Lower leg skin (tissue), 4 donors: ENCODE data around the gene FYB2. TPM values are rescaled to one million over a fixed set of nuclear protein-coding genes. Genes with fewer than 3 reads are reported as not detected.

Experiments
- DNase-seq, 2 donors: peaks; one replicate each; pipeline ENCODE4 v3.0.0-alpha.2; 2019; ENCODE audit warnings: low spot score in 2 of 2
- H3K4me3 ChIP-seq: fragments of 200-600 bp; sonication (generic); 2 replicates; pipeline ENCODE4 v1.5.1; 2017; ENCODE audit warnings: mild to moderate bottlenecking, low read depth; ENCODE audit not compliant: poor library complexity, severe bottlenecking
- CTCF ChIP-seq, 3 donors: fragments of 450-650 bp; IDR thresholded peaks; one replicate each; pipeline ENCODE4 v1.5.1; 2016; ENCODE audit warnings: antibody characterized with exemption in 3 of 3, mild to moderate bottlenecking in 3 of 3, moderate library complexity in 2 of 3
- POLR2A ChIP-seq, 2 donors: fragments of 450-650 bp; IDR thresholded peaks; one replicate each; pipeline ENCODE4 v1.6.1; 2016 to 2017; ENCODE audit warnings: antibody characterized with exemption in 2 of 2, mild to moderate bottlenecking in 1 of 2, moderate library complexity in 1 of 2
- WGBS, 2 donors: methylation state at CpG; one replicate each; pipeline ENCODE4 v1.1.5; 2018; 5-methylcytosine and 5-hydroxymethylcytosine counted together
- intact Hi-C: fragments of 100-400 bp; cut with DNase I; formaldehyde crosslinking; loops from one replicate; pipeline ENCODE4 v1.15.0; 2023; ENCODE audit warnings: low total_unique reads
- total RNA-seq, 4 donors: library from RNA; depleted of rRNA; stranded (reverse); fragments of >200 nt; gene quantifications; one replicate each; pipeline ENCODE4 v1.1.0, GENCODE V29; 2016

FYB2 gene
- total RNA-seq, 4 donors from 2014 or later, result 0.19 TPM; not detected in 3

GRCh38 chr1:56686169-56686568 lies 133.0 kb downstream of the FYB2 start:
- intact Hi-C loops, result no loop called here
- no peak for DNase-seq
- H3K4me3 ChIP-seq, result no peak overlapping the region
- 66 to 72% methylated on average over 2 of the region's 2 CpGs for WGBS, 2 donors
- TF ChIP-seq POLR2A (IDR thresholded peaks at IDR 0.05), result no peak
- no peak for TF ChIP-seq CTCF (IDR thresholded peaks at IDR 0.05)

DNA sequence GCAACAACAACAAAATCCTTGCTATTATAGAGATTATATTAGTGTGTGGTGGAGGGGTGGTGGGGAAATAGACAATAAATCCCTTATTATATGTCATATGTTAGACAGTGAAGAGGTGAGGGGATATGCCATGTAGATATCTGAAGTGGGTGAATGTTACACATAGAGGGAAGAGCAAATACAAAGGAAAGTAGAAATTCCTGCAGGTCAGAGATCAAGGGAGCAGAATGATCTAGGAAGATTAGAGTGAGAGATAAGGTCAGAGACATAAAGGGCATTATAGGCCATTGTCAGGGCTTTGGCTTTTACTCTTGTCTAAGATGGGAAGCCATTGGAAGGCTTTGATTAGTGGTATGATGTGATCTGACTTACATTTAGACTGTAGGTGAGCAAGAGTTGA lies 135.6 kb downstream of the FYB2 start:
- no peak for DNase-seq
- no peak overlapping the region for H3K4me3 ChIP-seq
- intact Hi-C loops, result no loop called here
- no peak for TF ChIP-seq POLR2A (IDR thresholded peaks at IDR 0.05)

DNA sequence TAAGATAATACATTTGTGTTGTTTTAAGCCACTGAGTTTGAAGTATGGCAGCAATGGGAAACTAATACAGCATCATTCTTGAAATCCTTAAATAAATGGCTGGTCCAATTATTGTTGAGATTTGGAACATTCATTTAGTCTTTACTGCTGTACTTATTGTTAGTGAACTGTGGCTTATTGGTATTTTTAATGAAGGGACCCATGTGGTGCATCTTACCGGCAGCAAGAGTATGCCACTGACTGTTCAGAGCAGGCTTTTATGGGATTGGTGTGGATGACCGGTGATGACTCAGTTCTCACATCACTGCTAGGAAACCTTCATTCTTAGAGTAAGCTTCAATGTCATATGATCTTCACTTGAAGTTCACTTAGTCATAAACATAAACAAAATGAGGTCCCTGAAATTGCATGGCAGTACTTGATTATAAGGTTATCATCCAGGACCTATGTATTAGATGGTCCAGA lies 142.6 kb downstream of the FYB2 start:
- intact Hi-C loops, result no loop called here
- no peak for TF ChIP-seq POLR2A (IDR thresholded peaks at IDR 0.05)
- TF ChIP-seq CTCF (IDR thresholded peaks at IDR 0.05), result no peak
- 50 to 69% methylated on average over 2 of the region's 2 CpGs for WGBS, 2 donors
- DNase-seq, result no peak
- no peak overlapping the region for H3K4me3 ChIP-seq

- TF ChIP-seq POLR2A (IDR thresholded peaks at IDR 0.05) (no peak), CTCF (IDR thresholded peaks at IDR 0.05) (no peak)
- H3K4me3 ChIP-seq, result no peak overlapping the region
- intact Hi-C loops, result no loop called here
- DNase-seq, result no peak
Measured at GRCh38 chr1:56675763-56676162, 143.4 kb downstream of the FYB2 start.

GRCh38 chr1:56672579-56672978 lies 146.6 kb downstream of the FYB2 start:
- intact Hi-C loops, result no loop called here
- H3K4me3 ChIP-seq, result no peak overlapping the region
- no peak for TF ChIP-seq POLR2A (IDR thresholded peaks at IDR 0.05)
- no peak for TF ChIP-seq CTCF (IDR thresholded peaks at IDR 0.05)
- WGBS, 2 donors, result 38 to 91% methylated on average over 1 of the region's 1 CpG
- DNase-seq, result no peak

GRCh38 chr1:56671542-56671941 lies 147.7 kb downstream of the FYB2 start:
- 88 to 89% methylated on average over 2 of the region's 2 CpGs for WGBS, 2 donors
- no peak overlapping the region for H3K4me3 ChIP-seq
- DNase-seq, result no peak
- TF ChIP-seq CTCF (IDR thresholded peaks at IDR 0.05), result no peak
- TF ChIP-seq POLR2A (IDR thresholded peaks at IDR 0.05), result no peak
- intact Hi-C loops, result no loop called here
